ENCODE measurements around the gene MLKL.
A peak's percentile ranks its signal among the peaks of the same experiment; 100 is the strongest.
"Not testable (repeated sequence)": the region's sequence is repeated elsewhere in the genome, so short reads cannot be mapped to it uniquely, and the experiment has no call there.

MLKL gene

GRCh38 chr16:74731853-74732477 lies 31.3 kb upstream of the MLKL start:
- no peak for DNase-seq

GRCh38 chr16:74729783-74730683 lies 29.4 kb upstream of the MLKL start:
- no peak for DNase-seq

GRCh38 chr16:74727903-74728302 lies 27.2 kb upstream of the MLKL start:
- no peak for DNase-seq

GRCh38 chr16:74726716-74727115 lies 26.1 kb upstream of the MLKL start:
- peak; percentile 5 for DNase-seq

- DNase-seq = no peak
Observed at GRCh38 chr16:74725651-74726455, 25.2 kb upstream of the MLKL start.

GRCh38 chr16:74724820-74725549 lies 24.3 kb upstream of the MLKL start:
- no peak for DNase-seq

- DNase-seq = no peak
Observed at GRCh38 chr16:74723256-74723655, 22.6 kb upstream of the MLKL start.

- not testable (repeated sequence) for DNase-seq
Observed at GRCh38 chr16:74722156-74722555, 21.5 kb upstream of the MLKL start.

- DNase-seq = no peak
Observed at GRCh38 chr16:74721716-74722115, 21.1 kb upstream of the MLKL start.

GRCh38 chr16:74720579-74720978 lies 19.9 kb upstream of the MLKL start:
- no peak for DNase-seq

GRCh38 chr16:74718741-74719610 lies 18.3 kb upstream of the MLKL start:
- no peak for DNase-seq

GRCh38 chr16:74718140-74718539 lies 17.5 kb upstream of the MLKL start:
- DNase-seq = no peak

- DNase-seq = no peak
Observed at GRCh38 chr16:74717367-74717766, 16.7 kb upstream of the MLKL start.

GRCh38 chr16:74716355-74716754 lies 15.7 kb upstream of the MLKL start:
- DNase-seq = no peak

- DNase-seq = no peak
Observed at GRCh38 chr16:74713876-74714275, 13.2 kb upstream of the MLKL start.

- no peak for DNase-seq
Observed at GRCh38 chr16:74713325-74713724, 12.7 kb upstream of the MLKL start.

GRCh38 chr16:74711938-74712337 lies 11.3 kb upstream of the MLKL start:
- DNase-seq = no peak

- no peak for DNase-seq
Observed at GRCh38 chr16:74710401-74710800, 9.7 kb upstream of the MLKL start.

GRCh38 chr16:74709441-74709877 lies 8.8 kb upstream of the MLKL start:
- peak; percentile 79 for DNase-seq

- DNase-seq = peak; percentile 11
Observed at GRCh38 chr16:74700116-74700437, 585 bp downstream of the MLKL start.

GRCh38 chr16:74699666-74700065 lies 996 bp downstream of the MLKL start:
- no peak for DNase-seq

- no peak for DNase-seq
Observed at GRCh38 chr16:74698222-74698621, 2.4 kb downstream of the MLKL start.
